Liver (tissue), 9 donors: Measurements from ENCODE around the gene ZNF718. TPM values are rescaled to one million over a fixed set of nuclear protein-coding genes. Genes with fewer than 3 reads are reported as not detected.
"Not testable (repeated sequence)": the region's sequence is repeated elsewhere in the genome, so short reads cannot be mapped to it uniquely, and the experiment has no call there.

Source experiments
- DNase-seq: peaks from one replicate; pipeline ENCODE4 v3.0.0-alpha.2; 2017; ENCODE audit warnings: low spot score
- H3K27ac ChIP-seq, 2 donors: one replicate each; pipeline ENCODE4 v1.7.0; 2013; ENCODE audit warnings: inconsistent platforms in 2 of 2, low read length in 2 of 2, control low read depth in 1 of 2, low read depth in 1 of 2, mild to moderate bottlenecking in 1 of 2
- H3K27me3 ChIP-seq, 4 donors: one replicate each; pipeline versions ENCODE4 v1.6.1 to v1.7.0; 2013; ENCODE audit warnings: low read length in 3 of 4, inconsistent platforms in 1 of 4, mild to moderate bottlenecking in 1 of 4, moderate library complexity in 1 of 4; ENCODE audit not compliant: control insufficient read depth in 4 of 4, insufficient read depth in 4 of 4
- H3K36me3 ChIP-seq, 4 donors: one replicate each; pipeline versions ENCODE4 v1.6.1 to v1.7.0; 2013; ENCODE audit warnings: low read length in 3 of 4, mild to moderate bottlenecking in 3 of 4, low read depth in 1 of 4, moderate library complexity in 1 of 4; ENCODE audit not compliant: control insufficient read depth in 4 of 4, insufficient read depth in 3 of 4
- H3K4me1 ChIP-seq, 4 donors: one replicate each; pipeline versions ENCODE4 v1.6.1 to v1.7.0; 2013; ENCODE audit warnings: low read length in 3 of 4, mild to moderate bottlenecking in 3 of 4, moderate library complexity in 1 of 4; ENCODE audit not compliant: control insufficient read depth in 4 of 4, insufficient read depth in 4 of 4
- H3K4me3 ChIP-seq, 3 donors: one replicate each; pipeline versions ENCODE4 v1.6.1 to v1.7.0; 2013; ENCODE audit warnings: low read length in 3 of 3, control low read depth in 1 of 3, low read depth in 1 of 3, mild to moderate bottlenecking in 1 of 3
- H3K9ac ChIP-seq, 2 donors: one replicate each; pipeline ENCODE4 v1.7.0; 2013; ENCODE audit warnings: low read length in 2 of 2, mild to moderate bottlenecking in 2 of 2, moderate library complexity in 2 of 2, control low read depth in 1 of 2, low read depth in 1 of 2
- H3K9me3 ChIP-seq, 4 donors: one replicate each; pipeline versions ENCODE4 v1.6.1 to v1.7.0; 2013; ENCODE audit warnings: low read length in 3 of 4; ENCODE audit not compliant: control insufficient read depth in 4 of 4
- EGR1 ChIP-seq, 2 donors: IDR thresholded peaks; 2 replicates each; pipeline ENCODE4 v1.6.1; 2016 to 2018; ENCODE audit warnings: antibody characterized with exemption in 2 of 2, low read depth in 2 of 2
- FOXA1 ChIP-seq: IDR thresholded peaks from 2 replicates; pipeline ENCODE4 v1.6.1; 2016; ENCODE audit warnings: antibody characterized with exemption
- FOXA2 ChIP-seq: IDR thresholded peaks from 2 replicates; pipeline ENCODE4 v1.6.1; 2016; ENCODE audit warnings: antibody characterized with exemption
- GABPA ChIP-seq, 2 donors: IDR thresholded peaks in 1 of 2; conservative IDR thresholded peaks in 1 of 2; 2 replicates each; pipeline ENCODE4 v1.6.1; 2016; ENCODE audit warnings: antibody characterized with exemption in 2 of 2, mild to moderate bottlenecking in 1 of 2, moderate library complexity in 1 of 2
- JUND ChIP-seq, 2 donors: IDR thresholded peaks; 2 replicates each; pipeline ENCODE4 v1.6.1; 2016; ENCODE audit warnings: antibody characterized with exemption in 2 of 2
- NR2F2 ChIP-seq: IDR thresholded peaks from 2 replicates; pipeline ENCODE4 v1.6.1; 2016; ENCODE audit warnings: antibody characterized with exemption
- REST ChIP-seq: IDR thresholded peaks from 2 replicates; pipeline ENCODE4 v1.6.1; 2016; ENCODE audit warnings: antibody characterized with exemption, mild to moderate bottlenecking
- RXRA ChIP-seq, 2 donors: IDR thresholded peaks; 2 replicates each; pipeline ENCODE4 v1.6.1; 2017 to 2018; ENCODE audit warnings: antibody characterized with exemption in 2 of 2, mild to moderate bottlenecking in 1 of 2
- TAF1 ChIP-seq: conservative IDR thresholded peaks from 2 replicates; pipeline ENCODE4 v1.6.1; 2016; ENCODE audit warnings: antibody characterized with exemption, mild to moderate bottlenecking
- WGBS: extraction: QIAGEN DNeasy Blood & Tissue Kit; methylation state at CpG from one replicate; pipeline ENCODE4 v1.1.7; 2013; 5-methylcytosine and 5-hydroxymethylcytosine counted together
- polyA plus RNA-seq, 2 donors: library from polyadenylated mRNA; stranded (reverse) in 1 of 2; unstranded in 1 of 2; fragments of 200-250 nt in 1 of 2; fragments of >200 nt in 1 of 2; fragmentation: Nextera tagmentation in 1 of 2; extraction: Ambion mirVana in 1 of 2; gene quantifications; one replicate each; pipeline versions ENCODE4 v1.2.1 to v1.2.3, GENCODE V29; 2013 to 2015
- total RNA-seq, 2 donors: library from RNA; depleted of rRNA; stranded (reverse); fragments of >200 nt; gene quantifications; one replicate each; pipeline ENCODE4 v1.2.3, GENCODE V29; 2014
- TF ChIP-seq, protein P1 (sequence below): IDR thresholded peaks from 2 replicates; pipeline ENCODE4 v1.6.1; 2016; ENCODE audit warnings: antibody characterized with exemption
- TF ChIP-seq, protein P2 (sequence below): IDR thresholded peaks from 2 replicates; pipeline ENCODE4 v1.6.1; 2016; ENCODE audit warnings: antibody characterized with exemption
- donor health status: healthy.
- donor health status: healthy.
- donor health status: healthy.
- donor health status: healthy.
- donor health status: healthy.

Gene ZNF718
- total and polyA plus RNA-seq, 4 donors, result 0.50 to 6.5 (median 2.4) TPM

DNA sequence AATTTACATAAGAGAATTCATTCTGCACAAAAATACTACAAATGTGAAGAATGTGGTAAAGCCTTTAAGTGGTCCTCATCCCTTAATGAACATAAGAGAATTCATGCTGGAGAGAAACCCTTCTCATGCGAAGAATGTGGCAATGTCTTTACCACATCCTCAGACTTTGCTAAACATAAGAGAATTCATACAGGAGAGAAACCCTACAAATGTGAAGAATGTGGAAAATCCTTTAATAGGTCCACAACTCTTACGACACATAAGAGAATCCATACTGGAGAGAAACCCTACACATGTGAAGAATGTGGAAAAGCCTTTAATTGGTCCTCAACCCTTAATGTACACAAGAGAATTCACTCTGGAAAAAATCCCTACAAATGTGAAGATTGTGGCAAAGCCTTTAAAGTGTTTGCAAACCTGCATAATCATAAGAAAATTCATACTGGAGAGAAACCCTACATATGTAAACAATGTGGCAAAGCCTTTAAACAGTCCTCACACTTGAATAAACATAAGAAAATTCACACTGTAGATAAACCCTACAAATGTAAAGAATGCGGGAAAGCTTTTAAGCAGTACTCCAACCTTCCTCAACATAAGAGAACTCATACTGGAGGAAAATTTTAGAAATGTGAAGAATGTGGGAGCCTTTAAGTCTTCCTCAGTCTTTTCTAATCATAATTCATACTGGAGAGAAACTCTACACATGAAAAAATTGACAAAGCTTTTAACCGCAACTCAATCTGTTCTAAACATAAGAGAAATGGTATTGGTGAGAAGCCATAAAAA is 37.4 kb downstream of the ZNF718 start:
- 98% methylated on average over 4 of the region's 4 CpGs for WGBS
- Histone ChIP-seq H3K36me3 (peaks cover 3 to 15% (median 7%) of the 10 kb centered on the region in 4 donors), H3K9ac (no peak overlapping the region), H3K27me3 (no peaks in the 10 kb centered on the region), H3K9me3 (peaks cover 23 to 78% (median 32%) of the 10 kb centered on the region in 4 donors), H3K27ac (no peak overlapping the region), H3K4me3 (peak overlapping the region in 2 of 3 donors; percentile 0 to 66), H3K4me1 (no peaks in the 10 kb centered on the region)
- no peak for DNase-seq
- no peak for TF ChIP-seq JUND (IDR thresholded peaks at IDR 0.05)
- TF ChIP-seq FOXA2, result no peak
- no peak for TF ChIP-seq RXRA (IDR thresholded peaks at IDR 0.05)
- no peak for TF ChIP-seq GABPA (IDR thresholded peaks at IDR 0.05 in 1 of 2, conservative IDR thresholded peaks at IDR 0.05 in 1 of 2)
- no peak for TF ChIP-seq TAF1
- TF ChIP-seq FOXA1, result no peak
- no peak for TF ChIP-seq NR2F2
- TF ChIP-seq, protein P1, sequence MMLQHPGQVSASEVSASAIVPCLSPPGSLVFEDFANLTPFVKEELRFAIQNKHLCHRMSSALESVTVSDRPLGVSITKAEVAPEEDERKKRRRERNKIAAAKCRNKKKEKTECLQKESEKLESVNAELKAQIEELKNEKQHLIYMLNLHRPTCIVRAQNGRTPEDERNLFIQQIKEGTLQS, result no peak
- TF ChIP-seq, protein P2, sequence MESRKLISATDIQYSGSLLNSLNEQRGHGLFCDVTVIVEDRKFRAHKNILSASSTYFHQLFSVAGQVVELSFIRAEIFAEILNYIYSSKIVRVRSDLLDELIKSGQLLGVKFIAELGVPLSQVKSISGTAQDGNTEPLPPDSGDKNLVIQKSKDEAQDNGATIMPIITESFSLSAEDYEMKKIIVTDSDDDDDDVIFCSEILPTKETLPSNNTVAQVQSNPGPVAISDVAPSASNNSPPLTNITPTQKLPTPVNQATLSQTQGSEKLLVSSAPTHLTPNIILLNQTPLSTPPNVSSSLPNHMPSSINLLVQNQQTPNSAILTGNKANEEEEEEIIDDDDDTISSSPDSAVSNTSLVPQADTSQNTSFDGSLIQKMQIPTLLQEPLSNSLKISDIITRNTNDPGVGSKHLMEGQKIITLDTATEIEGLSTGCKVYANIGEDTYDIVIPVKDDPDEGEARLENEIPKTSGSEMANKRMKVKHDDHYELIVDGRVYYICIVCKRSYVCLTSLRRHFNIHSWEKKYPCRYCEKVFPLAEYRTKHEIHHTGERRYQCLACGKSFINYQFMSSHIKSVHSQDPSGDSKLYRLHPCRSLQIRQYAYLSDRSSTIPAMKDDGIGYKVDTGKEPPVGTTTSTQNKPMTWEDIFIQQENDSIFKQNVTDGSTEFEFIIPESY, result no peak
- TF ChIP-seq EGR1 (IDR thresholded peaks at IDR 0.05; ENCODE audit: low read depth in 2 of 2), result no peak
- no peak for TF ChIP-seq REST

GRCh38 chr4:169640-170039 is 45.3 kb downstream of the ZNF718 start:
- not testable (repeated sequence) for H3K4me3 ChIP-seq, H3K27ac ChIP-seq, DNase-seq, H3K9ac ChIP-seq, H3K4me1 ChIP-seq, H3K36me3 ChIP-seq, H3K27me3 ChIP-seq
- H3K9me3 ChIP-seq, result peaks cover 25 to 51% (median 28%) of the 10 kb centered on the region in 4 donors
- 95% methylated on average over 3 of the region's 3 CpGs for WGBS

- H3K9me3 ChIP-seq, result peaks cover 29 to 50% (median 33%) of the 10 kb centered on the region in 4 donors
- not testable (repeated sequence) for H3K27me3 ChIP-seq, H3K9ac ChIP-seq, DNase-seq, H3K4me1 ChIP-seq, H3K36me3 ChIP-seq, H3K27ac ChIP-seq
- H3K4me3 ChIP-seq, result peak overlapping the region in 2 of 3 donors; percentile 62 to 63
- 97% methylated on average over 10 of the region's 10 CpGs for WGBS
Observed at GRCh38 chr4:171318-171717, 47.0 kb downstream of the ZNF718 start.
